ENCODE measurements around the gene SLIT2. TPM values are rescaled to one million over a fixed set of nuclear protein-coding genes. Genes with fewer than 3 reads are reported as not detected.

Gene SLIT2
- 19.8 and 29.1 TPM in 2 replicates for total RNA-seq

GRCh38 chr4:20251796-20252655 is at the start of gene SLIT2:
Gene SLIT2 (plus strand): TSS chr4:20251905. CDS start chr4:20253816, 1,911 bp downstream.

Data from subcutaneous preadipocyte (primary cell).